Skin of body (tissue), 2 donors: ENCODE measurements around the gene CD7. TPM values are rescaled to one million over a fixed set of nuclear protein-coding genes. Genes with fewer than 3 reads are reported as not detected.

Source experiments
- DNase-seq: peaks from one replicate; lab custom pipeline; 2025; lab: John Stamatoyannopoulos, UW
- total RNA-seq: library from RNA; depleted of rRNA; stranded (reverse); fragments of >200 nt; gene quantifications from one replicate; pipeline ENCODE4 v1.2.3, GENCODE V29; 2014

The CD7 gene
- total RNA-seq, 1 donor from 2014 or later: 0.30 TPM

- no peak for DNase-seq
Measured at GRCh38 chr17:82315703-82316358, 1.6 kb downstream of the CD7 start.

- DNase-seq: no peak
Measured at GRCh38 chr17:82314727-82315605, 2.4 kb downstream of the CD7 start.

GRCh38 chr17:82314012-82314726 is 3.2 kb downstream of the CD7 start:
- DNase-seq: no peak

- no peak for DNase-seq
Measured at GRCh38 chr17:82313195-82314011, 4.0 kb downstream of the CD7 start.

DNA sequence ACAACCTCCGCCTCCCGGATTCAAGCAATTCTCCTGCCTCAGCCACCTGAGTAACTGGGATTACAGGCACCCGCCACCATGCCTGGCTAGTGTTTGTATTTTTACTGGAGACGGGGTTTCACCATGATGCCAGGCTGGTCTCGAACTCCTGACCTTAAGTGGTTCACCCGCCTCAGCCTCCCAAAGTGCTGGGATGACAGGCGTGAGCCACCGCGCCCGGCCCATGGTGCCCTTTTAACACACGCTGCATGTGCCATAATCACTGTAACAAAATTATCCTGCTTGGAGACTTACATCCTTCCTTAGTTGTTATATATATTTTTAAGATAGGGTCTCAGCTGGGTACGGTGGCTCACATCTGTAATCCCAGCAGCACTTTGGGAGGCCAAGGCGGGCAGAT is 5.4 kb downstream of the CD7 start:
- no peak for DNase-seq

DNA sequence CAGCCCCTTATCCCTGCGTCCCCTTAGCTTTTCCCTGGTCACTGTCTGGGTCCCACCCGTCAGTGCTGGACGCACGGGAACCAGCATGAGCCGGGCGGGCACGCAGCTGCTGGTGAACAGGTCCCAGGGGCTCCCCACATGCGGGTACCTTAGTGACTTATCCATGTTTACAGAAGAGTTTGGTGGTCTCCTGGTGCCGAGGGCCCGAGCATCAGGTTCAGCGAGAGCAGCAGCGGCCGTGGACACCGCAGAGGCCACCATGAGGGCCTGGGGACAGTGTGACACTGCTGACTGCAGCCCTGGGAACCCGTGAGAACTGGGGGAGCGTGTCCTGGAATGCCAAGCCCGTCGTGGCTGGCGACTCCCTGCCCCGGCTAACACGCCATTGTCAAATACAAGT is 6.5 kb downstream of the CD7 start:
- DNase-seq: no peak

GRCh38 chr17:82309656-82310570 is 7.5 kb downstream of the CD7 start:
- DNase-seq: no peak

DNA sequence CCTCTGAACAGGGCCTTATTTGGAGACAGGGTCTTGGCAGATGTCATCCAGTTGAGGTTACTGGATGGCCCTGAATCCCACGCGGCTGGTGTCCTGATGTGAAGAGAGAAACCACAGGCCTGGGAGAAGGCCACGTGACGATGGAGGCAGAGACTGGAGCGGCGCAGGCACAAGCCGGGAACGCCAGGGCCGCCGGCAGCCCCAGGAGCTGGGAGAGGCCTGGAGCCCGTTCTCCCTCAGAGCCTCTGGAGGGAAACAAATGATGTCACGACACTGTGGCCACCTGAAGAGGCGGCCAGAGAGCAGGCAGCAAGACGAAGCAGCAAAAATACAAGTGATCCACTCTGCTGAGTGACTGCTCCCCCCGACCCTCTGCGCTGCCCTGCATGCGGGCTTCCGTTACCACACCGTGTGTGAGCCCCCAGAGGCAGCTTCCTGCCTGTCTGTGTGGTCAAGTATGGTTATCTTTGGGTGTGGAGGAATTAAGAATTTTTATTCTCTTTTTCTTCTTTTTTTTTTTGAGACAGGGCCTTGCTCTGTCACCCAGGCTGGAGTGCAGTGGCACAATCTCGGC is 11.6 kb downstream of the CD7 start:
- no peak for DNase-seq

- DNase-seq: no peak
Measured at GRCh38 chr17:82304826-82305726, 12.3 kb downstream of the CD7 start.

GRCh38 chr17:82303944-82304808 is 13.2 kb downstream of the CD7 start:
- DNase-seq: no peak

GRCh38 chr17:82302991-82303943 is 14.1 kb downstream of the CD7 start:
- DNase-seq: no peak

GRCh38 chr17:82302568-82302963 is 14.8 kb downstream of the CD7 start:
- DNase-seq: no peak

DNA sequence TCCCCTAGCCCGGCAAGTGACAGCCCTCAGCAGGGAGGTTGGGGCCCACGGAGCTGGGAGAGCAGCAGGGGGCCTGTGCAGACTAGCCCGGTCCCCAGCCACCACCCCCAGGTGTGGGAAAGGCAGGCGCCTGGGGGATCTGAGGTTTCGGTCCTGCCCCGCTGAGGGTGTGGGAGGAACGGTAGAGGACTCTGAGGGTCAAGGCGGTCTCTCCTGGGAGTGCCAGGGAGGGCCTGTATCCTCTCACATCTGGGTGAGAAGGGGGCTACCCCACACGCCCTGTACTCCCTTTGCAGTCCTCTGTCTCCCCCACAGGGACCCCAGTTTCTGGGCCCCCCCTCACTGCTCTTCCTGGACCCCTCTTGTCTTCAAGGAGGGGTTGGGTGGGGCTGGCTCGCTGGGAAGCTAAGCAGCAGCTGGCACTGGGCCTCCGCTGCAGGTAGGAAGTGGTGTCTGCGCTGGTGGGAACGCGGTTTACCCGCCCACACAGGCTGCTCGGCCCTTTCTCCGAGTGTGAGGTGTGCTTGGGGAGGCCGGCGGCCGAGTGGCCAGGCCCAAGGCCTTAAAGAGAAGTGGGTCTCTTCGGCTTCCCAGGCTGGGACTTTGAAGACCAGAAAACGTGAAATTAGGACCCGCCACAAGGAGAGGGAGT is 15.4 kb downstream of the CD7 start:
- no peak for DNase-seq

- DNase-seq: no peak
Measured at GRCh38 chr17:82301300-82301915, 16.0 kb downstream of the CD7 start.

DNA sequence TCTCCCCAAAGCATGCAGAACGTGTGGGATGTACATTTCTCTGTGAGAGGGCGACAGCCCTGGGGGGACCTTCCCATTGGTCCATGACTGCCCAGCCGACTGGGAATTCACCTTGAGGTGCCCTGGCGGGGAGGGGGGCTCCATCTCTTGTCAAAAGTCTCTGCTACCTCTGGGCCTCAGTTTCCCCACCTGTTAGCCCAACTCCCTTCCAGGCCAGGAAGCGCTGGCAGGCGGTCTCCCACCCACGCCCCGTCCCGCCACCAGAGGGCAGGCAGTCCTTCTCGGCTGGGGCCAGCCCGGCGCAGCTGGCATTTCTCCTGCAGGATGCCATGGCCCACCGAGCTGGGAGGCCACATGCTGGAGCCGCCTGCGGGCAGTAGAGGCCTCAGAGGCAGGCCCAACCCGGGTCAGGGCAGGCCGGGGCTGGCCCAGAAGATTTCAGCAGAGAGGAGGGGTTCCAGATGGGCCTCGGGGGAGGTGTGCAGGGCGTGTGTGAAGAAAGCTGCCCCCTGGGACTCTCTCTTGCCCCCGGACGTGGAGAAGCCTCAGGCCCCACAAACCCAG is 16.6 kb downstream of the CD7 start:
- DNase-seq: peak; percentile 19
